Measurements from ENCODE around the gene PAMR1.

Gene PAMR1

GRCh38 chr11:35553021-35553420 lies 27.6 kb upstream of the PAMR1 start:
- H3K9me3 ChIP-seq (ENCODE audit: insufficient read depth, low read depth, low read length): no peaks in the 10 kb centered on the region
- no peaks in the 10 kb centered on the region for H3K4me1 ChIP-seq (ENCODE audit: insufficient read depth, low read length, poor library complexity, severe bottlenecking)
- no peaks in the 10 kb centered on the region for H3K79me2 ChIP-seq (ENCODE audit: insufficient read depth, low read length)
- H3K9ac ChIP-seq (ENCODE audit: low read depth, low read length, poor library complexity, severe bottlenecking): no peak overlapping the region
- H3F3A ChIP-seq (ENCODE audit: low read depth): no peaks in the 10 kb centered on the region
- no peaks in the 10 kb centered on the region for H3K36me3 ChIP-seq (ENCODE audit: insufficient read depth, low read length)
- no peaks in the 10 kb centered on the region for H3K27me3 ChIP-seq (ENCODE audit: insufficient read depth, low read length, poor library complexity, severe bottlenecking)
- H3K9me2 ChIP-seq (replicated peaks; ENCODE audit: low read depth, low read length): no peaks in the 10 kb centered on the region
- H2AFZ ChIP-seq (ENCODE audit: low read length): no peak overlapping the region
- H3K4me2 ChIP-seq (ENCODE audit: low read depth, low read length, poor library complexity, severe bottlenecking): no peak overlapping the region
- TF ChIP-seq CTCF (conservative IDR thresholded peaks at IDR 0.05; ENCODE audit: low read length) (no peak), EZH2phosphoT487 (IDR thresholded peaks at IDR 0.05; ENCODE audit: borderline replicate concordance) (no peak)
- H4K20me1 ChIP-seq (ENCODE audit: insufficient read depth, low read length, poor library complexity, severe bottlenecking): no peaks in the 10 kb centered on the region
- H3K4me3 ChIP-seq (ENCODE audit: low read length, poor library complexity, severe bottlenecking): no peak overlapping the region

GRCh38 chr11:35552616-35553015 lies 27.2 kb upstream of the PAMR1 start:
- no peak overlapping the region for H3K9ac ChIP-seq (ENCODE audit: low read depth, low read length, poor library complexity, severe bottlenecking)
- no peaks in the 10 kb centered on the region for H3K79me2 ChIP-seq (ENCODE audit: insufficient read depth, low read length)
- no peak for TF ChIP-seq CTCF (conservative IDR thresholded peaks at IDR 0.05; ENCODE audit: low read length)
- TF ChIP-seq EZH2phosphoT487 (IDR thresholded peaks at IDR 0.05; ENCODE audit: borderline replicate concordance): no peak
- H3K9me2 ChIP-seq (replicated peaks; ENCODE audit: low read depth, low read length): no peaks in the 10 kb centered on the region
- H3K27me3 ChIP-seq (ENCODE audit: insufficient read depth, low read length, poor library complexity, severe bottlenecking): no peaks in the 10 kb centered on the region
- no peaks in the 10 kb centered on the region for H3F3A ChIP-seq (ENCODE audit: low read depth)
- no peak overlapping the region for H3K4me2 ChIP-seq (ENCODE audit: low read depth, low read length, poor library complexity, severe bottlenecking)
- no peak overlapping the region for H3K4me3 ChIP-seq (ENCODE audit: low read length, poor library complexity, severe bottlenecking)
- H3K4me1 ChIP-seq (ENCODE audit: insufficient read depth, low read length, poor library complexity, severe bottlenecking): no peaks in the 10 kb centered on the region
- H2AFZ ChIP-seq (ENCODE audit: low read length): no peak overlapping the region
- no peaks in the 10 kb centered on the region for H3K9me3 ChIP-seq (ENCODE audit: insufficient read depth, low read depth, low read length)
- no peaks in the 10 kb centered on the region for H3K36me3 ChIP-seq (ENCODE audit: insufficient read depth, low read length)
- H4K20me1 ChIP-seq (ENCODE audit: insufficient read depth, low read length, poor library complexity, severe bottlenecking): no peaks in the 10 kb centered on the region

DNA sequence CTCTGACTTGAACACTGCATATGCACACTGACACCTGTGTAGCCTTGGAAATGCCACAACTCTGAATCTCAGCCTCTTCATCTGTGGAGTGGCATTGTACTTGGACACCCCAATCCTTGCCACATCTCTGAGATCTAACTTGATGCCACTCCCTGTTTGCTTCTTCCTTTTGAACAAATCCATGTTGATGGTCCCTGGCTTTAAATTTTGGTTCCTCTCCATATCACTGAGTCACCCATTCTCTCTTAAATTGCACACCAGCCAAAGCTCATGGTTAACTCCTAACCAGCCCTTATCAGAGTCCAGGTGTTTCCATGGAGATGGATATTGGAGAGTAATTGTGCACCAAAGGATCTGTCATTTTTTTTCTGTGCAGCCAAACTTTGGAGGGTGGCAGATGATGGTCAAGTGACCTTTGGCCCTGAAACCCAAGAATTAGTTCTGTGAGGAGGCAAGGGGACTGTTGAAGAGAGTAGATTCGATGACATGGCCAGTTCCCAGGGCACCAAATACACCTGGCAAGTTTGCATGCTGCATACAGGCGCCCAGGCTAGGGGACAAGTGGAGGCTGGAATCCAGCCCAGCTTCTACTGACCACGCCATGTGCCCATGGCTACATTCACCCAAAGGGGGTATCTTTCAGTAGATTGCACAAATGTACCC lies 25.1 kb upstream of the PAMR1 start:
- H3K79me2 ChIP-seq (ENCODE audit: insufficient read depth, low read length): no peaks in the 10 kb centered on the region
- no peaks in the 10 kb centered on the region for H3K4me1 ChIP-seq (ENCODE audit: insufficient read depth, low read length, poor library complexity, severe bottlenecking)
- no peaks in the 10 kb centered on the region for H3K9me3 ChIP-seq (ENCODE audit: insufficient read depth, low read depth, low read length)
- TF ChIP-seq CTCF (conservative IDR thresholded peaks at IDR 0.05; ENCODE audit: low read length): no peak
- TF ChIP-seq EZH2phosphoT487 (IDR thresholded peaks at IDR 0.05; ENCODE audit: borderline replicate concordance): no peak
- no peaks in the 10 kb centered on the region for H3K9me2 ChIP-seq (replicated peaks; ENCODE audit: low read depth, low read length)
- no peak overlapping the region for H2AFZ ChIP-seq (ENCODE audit: low read length)
- no peaks in the 10 kb centered on the region for H3F3A ChIP-seq (ENCODE audit: low read depth)
- no peaks in the 10 kb centered on the region for H3K27me3 ChIP-seq (ENCODE audit: insufficient read depth, low read length, poor library complexity, severe bottlenecking)
- H3K9ac ChIP-seq (ENCODE audit: low read depth, low read length, poor library complexity, severe bottlenecking): no peak overlapping the region
- H3K4me2 ChIP-seq (ENCODE audit: low read depth, low read length, poor library complexity, severe bottlenecking): no peak overlapping the region
- no peaks in the 10 kb centered on the region for H4K20me1 ChIP-seq (ENCODE audit: insufficient read depth, low read length, poor library complexity, severe bottlenecking)
- H3K36me3 ChIP-seq (ENCODE audit: insufficient read depth, low read length): no peaks in the 10 kb centered on the region
- H3K4me3 ChIP-seq (ENCODE audit: low read length, poor library complexity, severe bottlenecking): no peak overlapping the region

All from Loucy (cell line).